Panc1 (cell line): ENCODE results near the gene SETD3. TPM values are rescaled to one million over a fixed set of nuclear protein-coding genes. Genes with fewer than 3 reads are reported as not detected.

Source experiments
- ATAC-seq: fragments of 200-7000 bp; cut with Tn5 transposase; 2 replicates; pipeline ENCODE4 v1.9.1; 2020; ENCODE audit warnings: mild to moderate bottlenecking, moderate library complexity
- BruUV-seq: library from RNA; stranded (reverse); fragments of 400-500 nt; replicated peaks from 2 replicates; lab custom pipeline; 2021; lab: Mats Ljungman, UMichigan
- CTCF ChIA-PET: fragments of 300-600 bp; sonication (Branson Sonifier 250); formaldehyde crosslinking; loops from one replicate; lab custom pipeline; 2022; ENCODE audit warnings: antibody characterized with exemption; lab: Charles Lee
- POLR2A ChIA-PET: fragments of 300-600 bp; sonication (Branson Sonifier 250); formaldehyde crosslinking; loops from one replicate; lab custom pipeline; 2022; ENCODE audit warnings: antibody characterized with exemption; lab: Charles Lee
- DNase-seq: peaks from one replicate; pipeline ENCODE4 v3.0.0-alpha.2; 2010; ENCODE audit warnings: low read depth, low spot score
- H3K27ac ChIP-seq: 2 replicates; pipeline ENCODE4 v1.5.1; 2011; ENCODE audit warnings: mild to moderate bottlenecking, low read length, inconsistent platforms
- H3K27me3 ChIP-seq: fragments of 200-500 bp; sonication (Bioruptor generic); 2 replicates; pipeline ENCODE4 v1.6.0; 2014; ENCODE audit warnings: low read length, inconsistent platforms; ENCODE audit not compliant: control insufficient read depth, insufficient read depth
- H3K36me3 ChIP-seq: fragments of 200-500 bp; sonication (Bioruptor generic); 2 replicates; pipeline ENCODE4 v1.5.1; 2014; ENCODE audit warnings: inconsistent platforms, mild to moderate bottlenecking, low read length, moderate library complexity; ENCODE audit not compliant: control insufficient read depth, insufficient read depth
- H3K4me1 ChIP-seq: 2 replicates; pipeline ENCODE4 v1.5.1; 2011; ENCODE audit warnings: inconsistent platforms, mild to moderate bottlenecking, low read length, moderate library complexity; ENCODE audit not compliant: control insufficient read depth, insufficient read depth
- H3K4me3 ChIP-seq, 2 experiments: 2 replicates each; pipeline ENCODE4 v1.5.1; 2011 to 2012; ENCODE audit warnings: low read depth in 2 of 2, low read length in 2 of 2, mild to moderate bottlenecking in 2 of 2, inconsistent platforms in 1 of 2, moderate library complexity in 1 of 2
- H3K9me3 ChIP-seq: fragments of 200-500 bp; sonication (Bioruptor generic); 2 replicates; pipeline ENCODE4 v1.5.1; 2014; ENCODE audit warnings: low read depth, mild to moderate bottlenecking, inconsistent platforms, low read length, moderate library complexity; ENCODE audit not compliant: control insufficient read depth, insufficient read depth
- CTCF ChIP-seq: fragments of 450-650 bp; IDR thresholded peaks from 2 replicates; pipeline ENCODE4 v1.5.1; 2017; ENCODE audit warnings: mild to moderate bottlenecking
- POLR2AphosphoS5 ChIP-seq: IDR thresholded peaks from 2 replicates; pipeline ENCODE4 v1.6.1; 2012; ENCODE audit warnings: mild to moderate bottlenecking, low read depth, low read length, moderate library complexity
- REST ChIP-seq, 2 experiments: IDR thresholded peaks; 2 replicates each; pipeline ENCODE4 v1.6.1; 2011 to 2012; ENCODE audit warnings: low read depth in 2 of 2, control low read depth in 1 of 2, low read length in 1 of 2, mild to moderate bottlenecking in 1 of 2, moderate library complexity in 1 of 2; ENCODE audit not compliant: insufficient read depth in 1 of 2
- SIN3A ChIP-seq: IDR thresholded peaks from 2 replicates; pipeline ENCODE4 v1.6.1; 2012; ENCODE audit warnings: low read depth, mild to moderate bottlenecking, low read length, moderate library complexity, borderline replicate concordance; ENCODE audit not compliant: insufficient read depth
- TCF7L2 ChIP-seq: IDR thresholded peaks from 2 replicates; pipeline ENCODE4 v1.6.1; 2011; ENCODE audit warnings: mild to moderate bottlenecking, low read depth, low read length, inconsistent platforms
- in situ Hi-C: cut with HindIII; loops from 2 replicates; pipeline ENCODE4 v1.10.0; 2016; ENCODE audit warnings: low sequenced_read_pairs, low pct_unique_long_range_greater_than_20kb
- intact Hi-C: fragments of 100-400 bp; cut with micrococcal nuclease; formaldehyde crosslinking; loops from one replicate; pipeline ENCODE4 v1.10.0; 2022; ENCODE audit not compliant: unreplicated experiment
- total RNA-seq: library from RNA; stranded (reverse); gene quantifications from one replicate; pipeline ENCODE4 v1.2.1, GENCODE V29; 2021; ENCODE audit not compliant: unreplicated experiment

Gene SETD3
- total RNA-seq, 1 experiment from 2014 or later = 51.1 TPM

- BruUV-seq = no TSS peak
- H3K4me1 ChIP-seq = no peaks in the 10 kb centered on the region
- no peak overlapping the region for H3K27ac ChIP-seq
- intact Hi-C loops (loop anchor here (10.0 kb wide), 1 partner anchor 85 kb away; no protein-coding TSS in a partner anchor), in situ Hi-C loops (no loop called here)
- no peaks in the 10 kb centered on the region for H3K9me3 ChIP-seq
- H3K4me3 ChIP-seq = no peak overlapping the region
- ChIA-PET POLR2A (no interaction called here), CTCF (no interaction called here)
- no peak for DNase-seq
- TF ChIP-seq POLR2AphosphoS5 (no peak), SIN3A (no peak), REST (IDR thresholded peaks at IDR 0.05; ENCODE audit: insufficient read depth in 1 of 2, low read depth in 2 of 2, low read length in 1 of 2) (no peak), CTCF (no peak), TCF7L2 (no peak)
- no peaks in the 10 kb centered on the region for H3K27me3 ChIP-seq
- peaks cover 3% of the 10 kb centered on the region; the same call in 1 of the 2 replicates for H3K36me3 ChIP-seq
- ATAC-seq = no peak
Observed at GRCh38 chr14:99410019-99410418, 70.6 kb downstream of the SETD3 start.

GRCh38 chr14:99408971-99409289 is 71.7 kb downstream of the SETD3 start:
- H3K36me3 ChIP-seq = peaks cover 3% of the 10 kb centered on the region; the same call in 1 of the 2 replicates
- BruUV-seq = no TSS peak
- CTCF ChIA-PET = no interaction called here
- no peaks in the 10 kb centered on the region for H3K4me1 ChIP-seq
- DNase-seq (no peak), ATAC-seq (no peak)
- intact Hi-C loops = no loop called here
- TF ChIP-seq REST (IDR thresholded peaks at IDR 0.05; ENCODE audit: insufficient read depth in 1 of 2, low read depth in 2 of 2, low read length in 1 of 2) (no peak), POLR2AphosphoS5 (no peak), TCF7L2 (no peak), CTCF (no peak), SIN3A (no peak)
- POLR2A ChIA-PET = no interaction called here
- H3K9me3 ChIP-seq = no peaks in the 10 kb centered on the region
- in situ Hi-C loops = no loop called here
- H3K27ac ChIP-seq = no peak overlapping the region
- H3K4me3 ChIP-seq = no peak overlapping the region
- no peaks in the 10 kb centered on the region for H3K27me3 ChIP-seq
